H1 (cell line): ENCODE measurements around the gene VWA5B2. TPM values are rescaled to one million over a fixed set of nuclear protein-coding genes. Genes with fewer than 3 reads are reported as not detected.
"Not testable (repeated sequence)": the region's sequence is repeated elsewhere in the genome, so short reads cannot be mapped to it uniquely, and the experiment has no call there.

Experiments
- CTCF ChIA-PET: fragments of 300-600 bp; sonication (Branson Sonifier 250); formaldehyde crosslinking; loops from one replicate; lab custom pipeline; 2021; ENCODE audit not compliant: partially characterized antibody; lab: Charles Lee
- POLR2A ChIA-PET: fragments of 300-600 bp; sonication (Branson Sonifier 250); formaldehyde crosslinking; loops from one replicate; lab custom pipeline; 2021; ENCODE audit warnings: inconsistent platforms; ENCODE audit not compliant: partially characterized antibody; lab: Charles Lee
- DNase-seq, 2 experiments: peaks; one replicate each; pipeline versions ENCODE4 v3.0.0 to v3.0.0-alpha.2; 2010 to 2022; ENCODE audit warnings: low spot score in 2 of 2, low read depth in 1 of 2, mixed read lengths in 1 of 2
- FAIRE-seq: peaks from 2 replicates; lab custom pipeline; 2011; peaks lifted over from hg19 to GRCh38; lab: Jason Lieb, UNC
- H2AFZ ChIP-seq: 2 replicates; pipeline ENCODE4 v1.8.1; 2012; ENCODE audit warnings: low read length, inconsistent platforms
- H2AK5ac ChIP-seq: 2 replicates; pipeline ENCODE4 v1.6.1; 2013; ENCODE audit warnings: low read depth, low read length
- H2BK120ac ChIP-seq: replicated peaks from 2 replicates; pipeline ENCODE3; 2013; ENCODE audit warnings: low read depth, low read length, inconsistent platforms
- H2BK12ac ChIP-seq: 2 replicates; pipeline ENCODE4 v1.6.1; 2013; ENCODE audit warnings: low read depth, low read length
- H2BK15ac ChIP-seq: 2 replicates; pipeline ENCODE4 v1.6.1; 2013; ENCODE audit warnings: low read length
- H2BK20ac ChIP-seq: 2 replicates; pipeline ENCODE4 v1.6.1; 2013; ENCODE audit warnings: low read length
- H2BK5ac ChIP-seq: 2 replicates; pipeline ENCODE4 v1.6.1; 2013; ENCODE audit warnings: low read depth, low read length
- H3K14ac ChIP-seq: 2 replicates; pipeline ENCODE4 v1.6.1; 2013; ENCODE audit warnings: inconsistent platforms; ENCODE audit not compliant: insufficient read length
- H3K18ac ChIP-seq: 2 replicates; pipeline ENCODE4 v1.6.1; 2013; ENCODE audit warnings: low read length; ENCODE audit errors: extremely low read depth
- H3K23ac ChIP-seq: 2 replicates; pipeline ENCODE4 v1.6.1; 2013; ENCODE audit warnings: inconsistent platforms; ENCODE audit not compliant: insufficient read length
- H3K23me2 ChIP-seq: 2 replicates; pipeline ENCODE4 v1.6.1; 2013; ENCODE audit warnings: low read depth, low read length
- H3K27ac ChIP-seq: 2 replicates; pipeline ENCODE4 v1.6.1; 2011; ENCODE audit warnings: low read depth, low read length, inconsistent platforms
- H3K27me3 ChIP-seq, 4 experiments: replicated peaks in 1 of 4; 1 replicate in 1 of 4; 2 replicates in 3 of 4; pipeline versions ENCODE4 v1.6.1 to v1.8.1; 2011 to 2013; ENCODE audit warnings: low read length in 3 of 4, mild to moderate bottlenecking in 3 of 4, inconsistent platforms in 2 of 4, mixed read lengths in 2 of 4, moderate library complexity in 1 of 4; ENCODE audit not compliant: control insufficient read depth in 3 of 4, insufficient read depth in 3 of 4; ENCODE audit errors: extremely low read depth in 1 of 4
- H3K36me3 ChIP-seq, 4 experiments: 2 replicates each; pipeline versions ENCODE4 v1.6.1 to v1.8.1; 2011 to 2013; ENCODE audit warnings: mild to moderate bottlenecking in 4 of 4, low read length in 3 of 4, moderate library complexity in 2 of 4, control low read depth in 1 of 4, inconsistent platforms in 1 of 4; ENCODE audit not compliant: insufficient read depth in 4 of 4, control insufficient read depth in 2 of 4
- H3K4ac ChIP-seq: replicated peaks from 2 replicates; pipeline ENCODE3; 2013; ENCODE audit warnings: low read length, low read depth, mixed read lengths, inconsistent platforms; ENCODE audit not compliant: insufficient read length
- H3K4me1 ChIP-seq, 4 experiments: replicated peaks in 1 of 4; 1 replicate in 1 of 4; 2 replicates in 3 of 4; pipeline versions ENCODE4 v1.6.1 to v1.8.1; 2011 to 2013; ENCODE audit warnings: low read length in 3 of 4, inconsistent platforms in 2 of 4, mixed read lengths in 1 of 4; ENCODE audit not compliant: insufficient read depth in 4 of 4, control insufficient read depth in 3 of 4
- H3K4me2 ChIP-seq, 2 experiments: 2 replicates each; pipeline versions ENCODE4 v1.6.1 to v1.8.1; 2011 to 2013; ENCODE audit warnings: low read depth in 2 of 2, low read length in 2 of 2, control low read depth in 1 of 2, inconsistent platforms in 1 of 2, mild to moderate bottlenecking in 1 of 2; ENCODE audit not compliant: insufficient read depth in 1 of 2
- H3K4me3 ChIP-seq, 4 experiments: fragments of 200-600, 300-600 bp in 1 of 4; sonication (generic), shearing (Covaris generic), sonication (Bioruptor Twin) in 1 of 4; 2 replicates each; pipeline versions ENCODE4 v1.5.1 to v1.8.1; 2011 to 2016; ENCODE audit warnings: low read length in 4 of 4, low read depth in 3 of 4, control low read depth in 2 of 4, inconsistent platforms in 2 of 4, mild to moderate bottlenecking in 2 of 4, mixed read lengths in 1 of 4, moderate library complexity in 1 of 4; ENCODE audit not compliant: insufficient read depth in 2 of 4; ENCODE audit errors: extremely low read depth in 1 of 4
- H3K56ac ChIP-seq: replicated peaks from 2 replicates; pipeline ENCODE3; 2013; ENCODE audit warnings: low read depth, mild to moderate bottlenecking, mixed read lengths, low read length, inconsistent platforms; ENCODE audit not compliant: insufficient read length
- H3K79me1 ChIP-seq: 2 replicates; pipeline ENCODE4 v1.6.1; 2013; ENCODE audit warnings: low read depth, low read length, control low read depth
- H3K79me2 ChIP-seq, 2 experiments: 2 replicates each; pipeline versions ENCODE4 v1.6.1 to v1.8.1; 2012 to 2013; ENCODE audit warnings: low read length in 2 of 2, mild to moderate bottlenecking in 2 of 2, inconsistent platforms in 1 of 2; ENCODE audit not compliant: insufficient read depth in 2 of 2, control insufficient read depth in 1 of 2
- H3K9ac ChIP-seq, 4 experiments: replicated peaks in 1 of 4; 1 replicate in 1 of 4; 2 replicates in 3 of 4; pipeline versions ENCODE4 v1.6.1 to v1.8.1; 2011 to 2013; ENCODE audit warnings: low read depth in 3 of 4, low read length in 3 of 4, control low read depth in 2 of 4, mild to moderate bottlenecking in 2 of 4, moderate library complexity in 2 of 4, inconsistent platforms in 1 of 4; ENCODE audit errors: extremely low read depth in 1 of 4
- H3K9me3 ChIP-seq, 2 experiments: 2 replicates each; pipeline versions ENCODE4 v1.6.1 to v1.8.1; 2012 to 2013; ENCODE audit warnings: mild to moderate bottlenecking in 2 of 2, moderate library complexity in 2 of 2, control low read depth in 1 of 2, inconsistent platforms in 1 of 2, low read depth in 1 of 2, low read length in 1 of 2, mixed read lengths in 1 of 2; ENCODE audit not compliant: insufficient read depth in 2 of 2
- H4K20me1 ChIP-seq, 2 experiments: replicated peaks in 1 of 2; 2 replicates each; pipeline versions ENCODE3 to v1.8.1; 2011 to 2013; ENCODE audit warnings: inconsistent platforms in 2 of 2, low read length in 2 of 2, mild to moderate bottlenecking in 1 of 2; ENCODE audit not compliant: insufficient read depth in 2 of 2, control insufficient read depth in 1 of 2
- H4K5ac ChIP-seq: 2 replicates; pipeline ENCODE4 v1.6.1; 2013; ENCODE audit warnings: low read length, low read depth, mixed read lengths, inconsistent platforms; ENCODE audit not compliant: insufficient read length
- H4K8ac ChIP-seq: 2 replicates; pipeline ENCODE4 v1.8.0; 2013; ENCODE audit warnings: mild to moderate bottlenecking, moderate library complexity, low read length, inconsistent platforms; ENCODE audit not compliant: insufficient read depth; ENCODE audit errors: extremely low read depth
- H4K91ac ChIP-seq: replicated peaks from 2 replicates; pipeline ENCODE3; 2013; ENCODE audit warnings: low read length, mixed read lengths, inconsistent platforms; ENCODE audit not compliant: insufficient read length
- WGBS, 2 experiments: shearing (Covaris generic) in 1 of 2; methylation state at CpG; one replicate each; pipeline versions ENCODE4 v1.1.6 to v1.1.7; 2013 to 2015; ENCODE audit warnings: low lambda C conversion rate in 2 of 2, mixed read lengths in 2 of 2, inconsistent platforms in 1 of 2, low coverage in 1 of 2, missing lambda C conversion rate in 1 of 2; ENCODE audit not compliant: insufficient replicate concordance in 2 of 2, insufficient coverage in 1 of 2, insufficient read length in 1 of 2; ENCODE audit errors: extremely low coverage in 1 of 2, missing lambda C conversion rate in 1 of 2; 5-methylcytosine and 5-hydroxymethylcytosine counted together
- polyA plus RNA-seq, 7 experiments: library from polyadenylated mRNA; depleted of rRNA in 3 of 7; stranded (reverse) in 5 of 7; unstranded in 2 of 7; fragments of >200 nt in 5 of 7; fragments of 200-250 nt in 2 of 7; gene quantifications; 1 replicate in 5 of 7; 2 replicates in 1 of 7; 4 replicates in 1 of 7; pipeline versions ENCODE4 v1.2.1 to v1.2.3, GENCODE V29; 2011 to 2013; ENCODE audit warnings: missing spikeins in 2 of 7, mixed read lengths in 2 of 7
- total RNA-seq: library from RNA; stranded (reverse); fragmentation: NEBNext Ultra II Directional; extraction: Animal tissue kit (Norgen Biotek cat#: 25700); gene quantifications from 2 replicates; pipeline ENCODE4 v1.2.1, GENCODE V29; 2021

The VWA5B2 gene
- total and polyA plus RNA-seq, 2 of the 8 experiments (the other 6 are each of a cell fraction or from before 2014, with no cell fraction given) = 0.53 to 0.56 TPM

- H4K8ac ChIP-seq, H3K36me3 ChIP-seq, H3K4me2 ChIP-seq, H3K79me1 ChIP-seq, H2BK20ac ChIP-seq, H2BK15ac ChIP-seq, H3K14ac ChIP-seq, H3K79me2 ChIP-seq, H2BK5ac ChIP-seq, H3K9me3 ChIP-seq, H3K56ac ChIP-seq, FAIRE-seq, H4K91ac ChIP-seq, H3K23me2 ChIP-seq, H4K5ac ChIP-seq, H2BK120ac ChIP-seq, DNase-seq, H3K4me1 ChIP-seq, H2AFZ ChIP-seq, H3K4me3 ChIP-seq, H3K23ac ChIP-seq, H2BK12ac ChIP-seq, H3K4ac ChIP-seq, H3K27ac ChIP-seq, H4K20me1 ChIP-seq, H2AK5ac ChIP-seq, H3K18ac ChIP-seq, H3K9ac ChIP-seq: not testable (repeated sequence)
- peaks cover 6 to 13% (median 12%) of the 10 kb centered on the region in 4 experiments for H3K27me3 ChIP-seq
- WGBS, 2 experiments = 67% methylated on average over 1 of the region's 1 CpG; no CpG with 5 or more reads in 1 of the 2 experiments
- ChIA-PET POLR2A (interaction anchor here (0.6 kb wide), 1 partner anchor 401 kb away, joined by 3 read pairs; no protein-coding TSS in a partner anchor), CTCF (interaction anchor here (1.3 to 7.3 kb wide), 2 partner anchors 17 to 363 kb away, joined by 4 to 29 read pairs; partner anchors contain the start of gene EEF1AKMT4)
Measured at GRCh38 chr3:184267249-184267648, 37.9 kb downstream of the VWA5B2 start.
